HG03025 (cell line): Measurements from ENCODE around the gene TBC1D22B.
"Not testable (repeated sequence)": the region's sequence is repeated elsewhere in the genome, so short reads cannot be mapped to it uniquely, and the experiment has no call there.

Source experiments
- ATAC-seq: cut with Tn5 transposase; IDR thresholded peaks from one replicate; pipeline ENCODE4 v1.9.1; 2021; ENCODE audit warnings: mild to moderate bottlenecking, moderate library complexity; ENCODE audit not compliant: unreplicated experiment, low FRiP score

The TBC1D22B gene

DNA sequence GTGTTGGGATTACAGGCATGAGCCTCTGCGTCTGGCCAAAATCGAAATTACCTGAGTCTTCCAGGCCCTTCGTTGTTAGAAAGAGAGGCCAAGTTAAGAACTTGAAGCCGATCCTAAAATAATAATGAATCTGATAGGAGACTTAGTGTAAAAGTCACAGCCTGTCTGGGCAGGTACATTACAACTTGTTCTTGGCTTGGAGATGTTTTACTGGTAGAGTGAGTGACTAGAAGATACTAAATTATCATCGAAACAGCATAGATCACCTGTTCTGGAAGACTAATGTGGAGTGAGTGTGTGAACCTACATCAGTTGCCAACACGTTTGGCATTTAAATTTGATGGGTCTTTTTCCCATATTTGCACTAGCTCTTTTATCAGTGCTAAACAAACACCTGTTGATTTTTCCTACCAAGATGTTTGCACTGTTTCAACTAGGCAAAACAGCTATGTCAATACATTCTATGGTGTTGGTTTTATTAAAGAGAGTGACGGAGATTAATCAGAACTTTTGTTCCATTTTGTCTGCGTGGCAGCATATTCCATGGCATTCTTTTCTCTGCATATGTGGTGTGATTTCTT is 5.0 kb downstream of the TBC1D22B start:
- no peak for ATAC-seq

DNA sequence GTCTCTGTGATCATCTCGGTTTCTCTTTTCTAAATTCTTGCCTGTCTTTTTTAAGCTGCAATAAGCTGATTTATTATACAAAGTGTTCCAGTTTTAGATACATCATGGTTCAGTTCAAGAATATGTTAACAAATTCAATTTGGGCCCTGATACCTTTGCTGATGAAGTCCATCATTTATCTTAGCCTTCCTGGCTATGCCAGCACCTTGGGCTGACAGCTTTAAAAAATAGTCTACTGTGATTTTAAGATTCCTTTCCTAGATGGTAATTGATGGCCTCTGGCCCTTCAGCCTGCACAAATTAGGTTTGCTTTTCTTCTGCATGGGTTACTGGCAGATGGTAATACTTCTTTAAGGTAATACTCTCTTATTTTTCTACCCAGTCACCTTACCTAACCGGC is 7.4 kb downstream of the TBC1D22B start:
- ATAC-seq, result no peak

DNA sequence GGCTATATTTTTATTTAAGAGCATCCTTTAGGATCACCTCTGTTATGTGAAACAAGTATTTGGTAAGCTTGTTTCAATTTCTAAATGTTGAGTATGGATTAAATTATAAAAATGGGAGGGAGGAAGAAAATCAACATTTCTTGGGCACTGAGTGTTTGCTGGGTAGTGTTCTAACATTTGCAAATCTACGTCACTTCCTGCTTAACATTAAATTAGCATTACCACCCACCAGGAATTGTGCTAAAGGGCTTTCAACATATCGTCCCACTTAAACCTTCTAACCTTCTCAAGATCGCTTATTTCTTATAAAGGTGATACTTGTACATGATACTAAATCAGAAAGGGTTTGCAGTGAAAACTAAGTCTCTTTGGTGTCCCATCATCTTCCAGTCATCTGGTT is 8.3 kb downstream of the TBC1D22B start:
- ATAC-seq, result no peak

DNA sequence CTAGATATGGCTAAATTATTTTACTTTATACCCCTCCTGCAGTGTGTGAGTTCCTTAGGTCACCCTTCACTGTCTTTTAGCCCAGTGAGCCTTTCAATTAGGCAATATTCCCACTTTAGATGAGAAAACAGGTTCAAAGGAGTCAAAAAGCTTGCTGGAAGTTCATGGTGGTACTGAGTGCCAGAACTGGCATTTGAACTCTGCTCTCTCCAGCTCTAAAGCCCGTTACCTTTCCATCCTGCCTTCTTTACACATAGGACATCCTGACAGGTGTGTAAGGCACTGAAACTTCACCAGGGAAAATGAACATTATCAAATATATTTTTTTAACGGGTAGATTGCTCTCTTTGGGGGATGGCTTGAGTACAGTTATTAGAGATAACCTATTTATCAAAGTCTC is 11.5 kb downstream of the TBC1D22B start:
- no peak for ATAC-seq

DNA sequence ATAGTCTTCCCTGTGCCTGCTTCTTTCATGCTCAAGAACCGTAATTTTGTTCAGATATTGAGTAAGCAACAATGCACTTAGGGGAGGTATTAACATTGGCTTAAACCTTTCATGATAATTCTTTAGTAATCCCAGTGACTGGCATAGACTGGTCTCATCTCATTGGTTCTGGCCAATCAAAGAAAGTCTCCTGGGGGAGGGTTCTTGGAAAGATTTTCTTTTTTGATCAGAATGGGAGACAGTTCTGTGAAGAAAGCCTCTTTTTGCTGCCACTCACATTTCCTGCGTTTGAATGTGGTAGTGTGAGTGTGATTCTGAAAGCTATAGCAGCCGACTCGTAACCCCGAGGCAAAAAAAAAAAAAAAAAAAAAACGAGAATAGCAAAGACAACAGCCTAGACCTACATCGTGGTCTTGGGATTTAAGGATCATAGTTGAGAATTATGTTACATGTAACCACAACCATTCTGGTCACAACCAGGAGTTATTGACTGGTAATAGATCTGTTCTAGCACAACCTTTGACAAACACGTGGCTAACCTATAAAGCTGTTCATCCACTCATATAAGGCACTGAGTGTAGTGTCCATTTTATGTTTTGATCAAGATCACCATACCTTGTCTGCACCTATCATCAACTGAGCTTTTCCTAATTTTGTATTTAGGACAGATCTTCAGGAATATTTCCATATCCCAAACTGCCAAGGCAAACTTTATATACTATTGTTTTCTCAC is 15.4 kb downstream of the TBC1D22B start:
- no peak for ATAC-seq

DNA sequence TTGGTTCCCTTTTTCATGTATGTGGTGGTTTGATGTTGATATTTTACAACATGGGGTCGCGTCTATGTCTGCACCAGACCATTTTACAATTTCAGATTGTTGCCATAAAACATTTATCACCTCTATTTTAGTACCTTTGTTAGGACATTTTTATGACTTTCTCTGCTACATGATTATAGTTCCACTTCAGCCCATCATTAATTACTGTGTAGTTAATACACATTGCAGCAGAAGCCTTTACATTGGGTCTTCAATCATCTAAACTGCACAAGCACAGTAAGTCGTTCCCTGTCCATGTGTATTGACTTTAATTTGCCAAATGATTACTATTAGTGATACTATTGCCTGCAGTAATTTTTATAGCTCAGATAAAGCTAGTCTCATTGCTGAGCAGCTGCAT is 16.1 kb downstream of the TBC1D22B start:
- ATAC-seq, result no peak

DNA sequence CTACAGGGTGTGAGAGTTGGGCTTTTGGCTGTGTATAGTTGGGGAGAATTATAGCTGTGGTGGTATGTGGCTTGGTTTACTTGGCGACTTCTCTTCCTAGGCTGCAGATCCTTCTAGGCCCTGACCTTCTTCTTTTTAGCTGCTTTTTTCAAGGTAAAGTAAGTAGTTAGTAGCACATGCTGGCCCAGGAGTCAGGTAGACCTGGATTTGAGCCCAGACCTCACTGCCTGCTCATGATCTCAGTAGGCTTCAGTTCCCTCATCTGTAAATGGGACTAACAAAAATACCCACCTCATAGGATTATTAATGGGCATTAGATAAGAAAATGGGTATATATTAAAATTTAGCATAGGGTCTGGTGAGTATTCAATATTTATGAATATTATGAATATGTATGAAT is 17.8 kb downstream of the TBC1D22B start:
- no peak for ATAC-seq

DNA sequence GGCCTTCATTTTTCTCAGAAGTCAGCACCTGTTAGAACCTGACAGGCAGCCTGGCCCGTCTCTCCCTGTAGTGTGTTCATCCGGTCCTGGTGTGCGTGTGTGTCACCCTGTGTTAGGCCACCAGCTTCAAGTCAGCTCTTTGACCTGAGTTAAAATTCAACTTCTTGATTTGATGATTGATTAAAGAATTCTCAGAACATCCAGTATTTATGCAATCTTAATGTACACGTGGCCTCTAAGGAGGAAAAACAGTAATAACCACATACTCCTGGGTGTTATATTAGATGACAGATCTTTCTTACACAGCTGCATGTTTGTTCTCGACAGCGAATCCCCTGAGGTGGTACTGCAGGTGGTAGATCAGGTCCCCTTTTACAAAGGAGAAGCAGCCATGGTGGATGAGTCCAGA is 19.4 kb downstream of the TBC1D22B start:
- ATAC-seq, result no peak

DNA sequence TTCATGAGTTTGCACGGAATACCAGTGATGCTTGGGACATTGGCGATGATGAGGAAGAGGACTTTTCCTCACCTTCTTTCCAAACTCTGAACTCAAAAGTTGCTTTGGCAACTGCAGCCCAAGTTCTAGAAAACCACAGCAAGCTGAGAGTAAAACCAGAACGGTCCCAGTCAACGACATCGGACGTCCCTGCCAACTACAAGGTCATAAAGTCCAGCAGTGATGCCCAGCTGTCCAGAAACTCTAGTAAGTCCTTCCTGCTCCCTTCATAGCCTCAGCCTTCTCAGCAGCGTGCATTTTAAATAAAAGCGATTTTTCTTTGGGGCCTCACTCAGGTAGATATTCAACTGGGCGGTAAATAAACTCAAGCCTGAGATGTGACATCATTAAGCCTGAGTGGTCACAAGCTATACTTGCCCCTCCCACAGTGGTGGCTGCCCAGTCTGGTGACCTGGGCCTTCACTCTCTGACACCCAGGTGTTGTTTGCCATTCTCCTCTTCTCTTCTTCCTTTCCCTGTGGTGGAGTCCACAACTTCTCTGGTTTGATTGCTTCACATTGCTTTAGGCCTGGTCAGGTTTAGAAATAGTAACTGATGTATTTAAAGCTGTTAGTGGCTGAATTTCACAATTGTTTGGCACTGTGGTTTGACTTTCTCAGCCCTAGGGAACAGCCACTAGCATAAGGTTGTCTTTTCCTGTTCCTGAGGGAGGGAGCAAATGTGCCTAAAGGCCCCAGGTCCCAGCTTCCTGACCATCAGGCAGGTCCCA is 22.0 kb downstream of the TBC1D22B start:
- no peak for ATAC-seq

DNA sequence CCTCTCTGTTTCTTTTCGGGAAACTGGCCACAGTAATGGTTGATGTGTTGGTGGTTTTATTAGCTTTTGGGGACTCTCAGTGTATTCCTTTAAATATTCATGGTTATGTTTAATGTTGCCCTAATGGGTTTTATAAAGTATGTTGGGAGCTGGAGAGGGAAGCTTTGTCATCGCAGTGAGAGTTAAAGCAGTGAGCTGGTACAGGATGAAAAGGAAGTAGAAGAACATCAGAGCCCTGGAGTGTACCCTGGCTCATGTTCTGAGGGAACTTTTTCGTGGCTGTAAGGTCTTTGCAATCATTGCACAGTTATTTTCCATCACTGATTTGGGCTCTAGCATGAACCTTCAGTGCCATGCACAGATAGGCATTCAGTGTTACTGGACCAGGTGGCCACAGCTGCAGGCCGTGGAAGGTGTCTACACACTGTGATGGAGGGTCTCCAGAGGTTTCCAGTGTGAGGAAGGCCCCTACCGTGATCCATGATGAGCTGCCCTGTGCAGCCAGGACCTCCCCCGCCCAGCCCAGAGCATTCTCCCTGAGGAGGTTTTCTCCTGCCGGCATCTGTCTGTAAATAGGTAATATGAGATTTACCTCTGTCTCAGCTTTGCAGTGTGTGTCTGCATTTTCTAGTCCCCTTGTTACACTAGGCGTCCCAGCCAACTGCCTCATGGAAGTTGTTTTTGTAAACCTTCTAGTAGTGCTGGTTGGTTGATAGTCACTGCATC is 22.8 kb downstream of the TBC1D22B start:
- ATAC-seq, result no peak

DNA sequence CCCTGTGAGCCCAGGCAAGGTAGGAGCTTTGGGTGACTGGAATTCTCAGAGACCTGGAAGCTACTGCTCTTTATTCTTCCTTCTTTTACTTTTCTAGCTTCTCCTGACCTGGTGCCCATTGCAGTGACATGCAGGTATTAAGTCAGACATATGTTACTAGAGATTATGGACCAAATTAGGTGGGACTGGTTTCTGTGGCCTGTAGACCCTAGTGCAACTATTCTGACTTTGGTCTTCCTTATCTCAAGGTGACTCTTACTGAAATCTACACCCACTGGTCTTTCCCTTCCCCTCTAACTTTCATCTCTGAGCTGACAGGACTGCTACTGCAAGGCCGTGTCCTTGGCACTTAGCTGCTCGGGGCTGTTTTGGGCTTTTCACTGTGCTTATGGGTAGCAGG is 24.8 kb downstream of the TBC1D22B start:
- no peak for ATAC-seq

DNA sequence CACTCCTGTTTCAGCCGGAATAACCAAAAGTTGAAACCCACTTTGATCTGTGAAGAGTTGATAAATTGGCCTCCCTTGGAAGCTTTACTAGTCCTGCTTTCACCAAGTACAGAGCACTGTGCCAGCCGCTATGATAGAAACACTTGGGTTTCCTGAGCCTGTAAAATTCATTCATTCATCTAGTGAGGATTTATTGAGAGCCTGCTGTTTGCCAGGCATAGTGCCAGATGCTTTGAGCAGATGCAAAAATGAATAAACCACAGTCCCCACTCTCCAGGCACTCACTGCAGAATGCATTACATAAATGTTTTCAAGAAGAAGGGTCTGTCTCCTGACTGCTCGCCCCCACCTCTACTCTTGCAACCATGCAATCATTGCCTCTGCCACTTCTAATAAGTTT is 25.7 kb downstream of the TBC1D22B start:
- ATAC-seq, result no peak

DNA sequence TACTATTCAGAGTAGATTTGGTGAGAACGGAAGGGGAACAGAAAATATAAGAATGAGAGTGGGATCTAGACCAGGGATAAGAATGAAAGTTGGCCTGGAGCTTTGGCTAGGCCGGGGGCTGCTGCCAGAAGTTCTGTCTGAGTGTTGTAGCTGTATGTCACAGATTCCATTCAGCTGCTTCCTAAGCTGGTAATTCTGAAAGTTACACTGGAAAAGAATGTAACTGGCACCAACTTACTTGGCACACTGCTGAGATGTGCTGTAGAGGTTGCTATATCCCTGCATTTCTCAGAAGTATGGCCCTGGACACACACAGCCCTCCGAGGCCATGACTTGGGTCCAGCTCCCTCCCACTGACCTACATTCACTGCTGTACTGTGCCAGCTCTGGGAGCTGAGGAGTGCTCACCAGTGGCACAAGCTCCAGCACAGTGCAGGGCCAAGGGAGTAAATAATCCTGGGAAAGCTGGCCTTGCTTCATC is 26.1 kb downstream of the TBC1D22B start:
- ATAC-seq, result no peak

DNA sequence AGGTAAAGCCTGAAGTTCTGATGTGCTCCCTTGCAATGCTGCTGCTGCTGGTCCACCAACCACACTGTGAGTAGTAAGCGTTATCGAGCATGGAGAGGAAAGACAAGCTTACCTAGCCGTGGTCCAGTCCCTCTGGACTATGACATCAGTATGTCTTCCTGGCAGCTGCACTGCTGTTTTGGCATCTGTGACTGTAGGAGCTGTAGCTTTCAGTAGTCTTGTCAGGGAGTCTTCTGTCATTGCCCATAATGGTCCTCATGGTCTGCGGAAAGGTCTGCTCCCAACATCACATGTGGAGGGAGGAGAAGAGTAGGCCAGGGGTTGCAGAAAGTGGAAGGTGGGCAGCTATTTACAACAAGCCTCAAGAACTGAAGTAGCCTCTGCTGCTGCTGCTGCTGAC is 27.2 kb downstream of the TBC1D22B start:
- ATAC-seq, result no peak

DNA sequence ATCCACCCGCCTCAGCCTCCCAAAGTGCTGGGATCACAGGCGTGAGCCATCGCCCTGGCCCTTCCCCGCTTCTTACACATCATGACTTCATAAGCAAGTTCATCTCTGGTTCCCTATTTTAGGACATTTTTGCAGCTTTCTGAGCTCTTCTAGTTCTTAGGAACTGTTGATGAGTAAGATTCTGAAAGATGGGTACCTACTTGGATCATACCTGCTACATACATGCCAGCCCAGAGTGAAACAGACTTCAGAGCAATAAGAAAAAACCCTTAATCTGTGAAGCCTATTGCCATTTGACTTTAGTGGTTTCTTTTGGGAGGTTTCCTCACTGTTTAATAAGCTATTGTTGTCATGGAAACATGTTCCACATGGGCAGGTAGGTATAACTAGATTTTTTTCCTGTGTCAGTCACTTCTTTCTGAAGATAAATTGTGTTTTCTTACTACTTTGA is 28.3 kb downstream of the TBC1D22B start:
- ATAC-seq, result no peak

DNA sequence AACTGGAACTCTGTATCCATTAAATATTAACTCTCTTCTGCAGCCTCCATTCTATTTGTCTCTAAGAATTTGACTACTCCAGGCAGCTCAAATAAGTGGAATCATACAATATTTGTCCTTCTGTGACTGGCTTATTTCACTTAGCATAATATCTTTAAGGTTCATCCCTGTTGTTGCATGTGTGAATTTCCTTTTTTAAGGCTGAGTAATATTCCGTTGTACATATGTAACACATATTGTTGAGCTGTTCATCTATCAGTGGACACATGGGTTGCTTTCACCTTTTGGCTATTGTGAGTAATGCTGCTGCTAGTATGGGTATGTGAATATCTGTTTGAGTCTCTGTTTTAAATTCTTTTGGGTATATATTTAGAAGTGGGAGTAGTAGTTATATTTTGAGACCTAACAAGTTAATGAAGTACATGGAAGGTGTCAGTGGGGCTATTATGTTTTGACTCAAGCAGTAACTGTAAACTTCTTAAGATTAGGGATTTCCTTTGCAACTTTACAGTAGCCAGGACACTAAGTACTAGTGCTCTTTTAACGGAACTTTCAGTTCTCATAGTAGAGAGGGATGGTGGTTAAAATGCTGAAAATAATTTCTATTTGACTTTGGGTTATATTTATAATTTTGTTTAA is 30.1 kb downstream of the TBC1D22B start:
- no peak for ATAC-seq

DNA sequence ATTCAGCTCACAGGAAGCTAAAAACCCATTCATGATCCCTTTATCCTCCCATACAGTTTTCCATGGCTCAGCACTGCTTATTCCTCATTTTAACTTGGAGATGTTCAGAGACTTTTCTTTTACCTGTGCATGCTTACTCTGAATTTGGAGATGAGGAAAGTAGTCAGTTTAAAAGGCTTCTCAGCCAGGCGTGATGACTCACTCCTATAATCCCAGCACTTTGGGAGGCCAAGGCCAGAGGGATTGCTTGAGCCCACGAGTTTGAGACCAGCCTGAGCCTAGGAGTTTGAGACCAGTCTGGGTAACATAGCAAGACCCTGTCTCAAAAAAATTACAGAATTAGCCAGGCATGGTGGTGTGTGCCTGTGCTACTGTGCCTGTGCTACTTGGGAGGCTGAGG is 30.7 kb downstream of the TBC1D22B start:
- no peak for ATAC-seq

DNA sequence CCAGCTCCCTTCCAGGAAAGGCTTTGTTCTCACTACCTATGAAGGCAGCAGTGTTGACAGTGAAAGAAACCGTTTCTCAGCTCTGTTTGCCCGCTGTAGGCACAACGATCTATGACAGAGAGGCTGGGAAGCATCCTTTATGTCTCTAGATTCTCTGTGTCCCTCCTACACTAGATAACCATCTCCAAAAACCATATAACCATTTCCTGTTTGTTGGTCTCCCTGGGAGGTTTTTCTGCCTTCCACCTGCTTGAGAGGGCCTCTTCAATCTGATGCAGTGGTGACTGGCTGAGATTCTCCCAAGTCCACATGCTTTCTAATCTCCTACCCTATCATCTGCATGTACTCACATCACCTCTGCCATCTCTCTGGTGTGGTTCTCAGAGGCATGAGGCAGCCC is 32.4 kb downstream of the TBC1D22B start:
- no peak for ATAC-seq

DNA sequence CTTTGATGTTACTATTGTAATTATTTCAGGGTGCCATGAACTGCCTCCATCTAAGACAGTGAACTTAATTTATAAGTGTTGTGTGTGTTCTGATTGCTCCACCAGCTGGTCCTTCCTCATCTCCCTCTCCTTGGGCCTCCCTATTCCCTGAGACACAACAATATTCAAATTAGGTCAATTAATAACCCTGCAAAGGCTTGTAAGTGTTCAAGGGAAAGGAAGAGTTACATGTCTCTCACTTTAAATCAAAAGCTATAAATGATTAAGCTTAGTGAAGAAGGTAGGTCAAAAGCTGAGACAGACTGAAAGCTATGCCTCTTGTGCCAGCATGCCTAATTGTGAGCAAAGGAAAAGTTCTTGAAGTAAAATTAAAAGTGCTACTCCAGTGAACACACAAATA is 35.9 kb downstream of the TBC1D22B start:
- ATAC-seq, result no peak

DNA sequence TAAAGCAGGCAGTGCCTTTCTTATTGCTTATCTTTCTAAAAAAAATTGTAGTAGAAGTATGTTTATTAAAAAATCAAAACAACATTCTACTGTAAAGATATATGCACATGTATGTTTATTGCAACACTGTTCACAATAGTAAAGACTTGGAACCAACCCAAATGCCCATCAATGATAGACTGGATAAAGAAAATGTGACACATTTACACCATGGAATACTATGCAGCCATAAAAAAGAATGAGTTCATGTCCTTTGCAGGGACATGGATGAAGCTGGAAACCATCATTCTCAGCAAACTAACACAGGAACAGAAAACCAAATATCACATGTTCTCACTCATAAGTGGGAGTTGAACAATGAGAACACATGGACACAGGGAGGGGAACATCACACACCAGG is 40.1 kb downstream of the TBC1D22B start:
- not testable (repeated sequence) for ATAC-seq
